Measurements from ENCODE around the gene MILR1.
"Not testable (repeated sequence)": the region's sequence is repeated elsewhere in the genome, so short reads cannot be mapped to it uniquely, and the experiment has no call there.

The MILR1 gene

GRCh38 chr17:64471440-64471839 lies 22.5 kb downstream of the MILR1 start:
- DNase-seq (ENCODE audit: low read depth in 3 of 3): no peak

- no peak for DNase-seq (ENCODE audit: low read depth in 3 of 3)
Measured at GRCh38 chr17:64472564-64472963, 23.6 kb downstream of the MILR1 start.

- DNase-seq (ENCODE audit: low read depth in 3 of 3): no peak
Measured at GRCh38 chr17:64477849-64478248, 28.9 kb downstream of the MILR1 start.

- no peak for DNase-seq (ENCODE audit: low read depth in 3 of 3)
Measured at GRCh38 chr17:64480951-64481350, 32.0 kb downstream of the MILR1 start.

DNA sequence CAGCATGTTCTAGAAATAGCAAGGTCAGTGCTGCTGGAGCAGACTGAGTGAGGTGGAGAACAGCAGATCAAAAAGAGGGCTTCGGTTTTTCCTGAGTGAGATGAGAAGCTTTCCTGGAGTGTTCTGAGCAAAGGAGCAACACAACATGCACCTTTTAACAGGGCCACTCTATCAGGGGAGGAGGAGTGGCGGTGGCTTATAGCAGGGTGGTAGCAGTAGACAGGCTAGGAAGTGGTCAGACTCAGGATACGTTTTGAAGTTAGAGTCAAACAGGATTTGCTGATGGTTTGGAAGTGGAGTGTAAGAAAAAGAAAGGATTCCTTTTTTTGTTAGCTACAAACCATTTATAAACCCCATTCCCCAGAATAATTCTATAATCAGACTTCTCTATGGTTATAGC lies 35.5 kb downstream of the MILR1 start:
- no peak for DNase-seq (ENCODE audit: low read depth in 3 of 3)

DNA sequence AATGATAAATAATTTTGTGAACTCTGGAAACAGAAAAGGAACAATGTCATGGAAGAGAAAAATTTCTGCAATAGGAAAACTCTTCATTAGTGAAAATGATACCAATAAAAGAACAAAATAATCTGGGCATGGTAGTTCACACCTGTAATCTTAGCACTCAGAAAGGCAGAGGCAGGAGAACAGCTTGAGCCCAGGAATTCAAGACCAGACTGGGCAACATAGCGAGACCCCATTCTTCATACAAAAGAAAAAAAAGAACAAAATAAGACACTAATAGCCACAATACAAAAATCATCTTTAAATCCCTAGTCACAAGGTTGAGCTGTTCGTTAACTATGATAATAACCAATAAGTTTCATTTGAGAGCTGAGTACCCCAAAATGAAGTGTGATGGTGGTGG lies 39.4 kb downstream of the MILR1 start:
- no peak for DNase-seq (ENCODE audit: low read depth in 3 of 3)

DNA sequence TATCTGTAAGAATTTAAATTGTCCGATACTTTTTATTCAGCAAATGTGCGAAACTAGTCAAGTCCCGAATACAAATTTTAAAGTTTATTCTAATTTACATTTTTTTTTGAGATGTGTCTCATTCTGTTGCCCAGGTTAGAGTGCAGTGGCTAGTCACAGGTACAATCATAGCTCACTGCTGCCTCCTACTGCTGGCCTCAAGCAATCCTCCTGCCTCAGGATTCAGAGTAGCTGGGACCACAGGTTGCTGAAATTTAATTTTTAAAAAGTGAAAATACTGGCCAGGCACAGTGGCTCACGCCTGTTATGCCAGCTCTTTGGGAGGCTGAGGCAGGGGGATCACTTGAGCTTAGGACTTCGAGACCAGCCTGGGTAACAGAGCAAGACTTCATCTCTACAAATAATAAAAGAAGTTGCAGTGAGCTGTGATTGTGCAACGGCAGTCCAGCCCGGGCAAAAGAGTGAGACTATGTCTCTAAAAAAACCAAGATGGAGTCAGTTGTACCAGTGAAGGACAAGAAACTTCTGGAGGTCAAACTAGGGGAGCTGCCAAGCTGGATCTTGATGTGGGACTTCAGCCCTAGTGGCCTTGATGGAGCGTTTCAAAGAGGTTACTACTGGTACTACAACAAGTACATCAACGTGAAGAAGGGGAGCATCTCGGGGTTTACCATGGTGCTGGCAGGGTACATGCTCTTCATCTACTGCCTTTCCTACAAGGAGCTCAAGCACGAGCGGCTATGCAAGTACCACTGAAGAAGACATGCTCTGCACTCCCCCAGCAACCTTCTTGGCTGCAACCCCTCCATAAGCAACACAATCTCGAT lies 42.3 kb downstream of the MILR1 start:
- peak in 1 of 3 experiments; percentile 33 for DNase-seq (ENCODE audit: low read depth in 3 of 3)

- no peak for DNase-seq (ENCODE audit: low read depth in 3 of 3)
Measured at GRCh38 chr17:64491994-64492393, 43.1 kb downstream of the MILR1 start.

- DNase-seq (ENCODE audit: low read depth in 3 of 3): no peak
Measured at GRCh38 chr17:64492481-64493109, 43.7 kb downstream of the MILR1 start.

- DNase-seq (ENCODE audit: low read depth in 3 of 3): no peak
Measured at GRCh38 chr17:64494121-64494520, 45.2 kb downstream of the MILR1 start.

GRCh38 chr17:64495300-64495699 lies 46.4 kb downstream of the MILR1 start:
- DNase-seq (ENCODE audit: low read depth in 3 of 3): not testable (repeated sequence)

DNA sequence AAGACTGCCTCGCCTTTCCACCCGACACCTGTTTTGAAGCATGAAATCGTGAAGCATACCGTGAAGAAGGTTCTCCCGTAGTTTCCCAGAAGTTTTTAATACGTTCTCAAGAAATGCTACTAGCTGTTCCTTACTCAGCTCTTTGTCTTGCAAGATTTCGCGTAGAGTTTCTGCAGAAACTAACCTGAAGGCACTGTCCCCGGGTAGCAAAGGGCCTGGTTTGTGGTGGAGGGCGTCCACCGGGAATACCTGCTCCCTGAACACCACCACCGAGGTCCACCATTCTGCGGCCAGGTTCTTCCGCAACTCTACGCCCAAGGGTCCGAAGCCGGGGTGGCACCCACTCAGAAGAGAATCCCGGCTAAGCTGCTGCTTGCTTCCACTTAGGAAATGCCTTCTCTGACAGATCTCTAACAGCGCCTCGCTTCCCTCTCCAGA lies 47.5 kb downstream of the MILR1 start:
- no peak for DNase-seq (ENCODE audit: low read depth in 3 of 3)

- DNase-seq (ENCODE audit: low read depth in 3 of 3): peak; percentile 90 to 95 (median 92)
Measured at GRCh38 chr17:64496786-64497564, 48.1 kb downstream of the MILR1 start, which contains the start of gene POLG2. Gene POLG2, minus strand, starts transcription at chr17:64497054. Its CDS starts 86 bp downstream, at chr17:64496968.

- no peak for DNase-seq (ENCODE audit: low read depth in 3 of 3)
Measured at GRCh38 chr17:64497565-64498035, 48.7 kb downstream of the MILR1 start.

DNA sequence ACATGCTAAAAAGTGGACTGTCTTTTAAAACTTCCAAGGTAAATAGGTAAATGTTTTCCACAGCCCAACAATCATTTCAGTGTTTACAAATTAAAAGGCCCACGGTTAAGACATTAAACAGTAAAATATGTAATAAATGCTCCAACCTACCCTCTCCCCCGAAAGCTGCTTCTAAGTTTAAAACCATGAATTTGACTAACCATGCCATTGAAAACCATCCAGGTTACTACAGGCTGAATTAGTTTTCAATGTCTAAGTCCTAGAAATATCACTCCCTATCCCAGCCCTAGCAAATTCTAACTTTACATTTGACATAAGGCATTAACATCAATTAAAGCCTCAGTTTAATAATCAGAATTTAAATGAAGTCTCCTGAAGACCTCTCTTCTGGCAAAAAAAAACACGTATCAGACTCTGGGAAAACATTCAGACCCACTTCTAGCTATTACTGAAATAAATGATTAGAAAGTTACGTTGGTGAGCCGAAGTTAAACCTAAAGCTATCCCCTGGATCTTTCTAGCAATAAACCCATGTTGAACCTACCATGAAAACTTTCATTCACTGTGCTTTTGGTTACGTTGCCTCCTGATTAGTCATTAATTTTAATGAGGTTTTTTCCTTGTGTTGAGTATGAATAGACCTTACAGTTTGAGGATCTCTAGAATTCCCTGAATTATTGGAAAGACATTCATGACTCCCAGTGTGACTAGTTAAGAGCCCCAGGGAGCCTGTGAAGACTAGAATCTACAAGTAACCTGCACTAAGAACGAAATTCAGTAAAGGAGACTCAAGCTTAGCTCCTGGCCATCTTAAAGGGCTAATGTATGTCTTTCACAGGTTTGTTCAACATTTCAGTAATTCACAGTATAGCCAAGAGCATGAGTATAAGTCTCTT lies 49.6 kb downstream of the MILR1 start:
- no peak for DNase-seq (ENCODE audit: low read depth in 3 of 3)

DNA sequence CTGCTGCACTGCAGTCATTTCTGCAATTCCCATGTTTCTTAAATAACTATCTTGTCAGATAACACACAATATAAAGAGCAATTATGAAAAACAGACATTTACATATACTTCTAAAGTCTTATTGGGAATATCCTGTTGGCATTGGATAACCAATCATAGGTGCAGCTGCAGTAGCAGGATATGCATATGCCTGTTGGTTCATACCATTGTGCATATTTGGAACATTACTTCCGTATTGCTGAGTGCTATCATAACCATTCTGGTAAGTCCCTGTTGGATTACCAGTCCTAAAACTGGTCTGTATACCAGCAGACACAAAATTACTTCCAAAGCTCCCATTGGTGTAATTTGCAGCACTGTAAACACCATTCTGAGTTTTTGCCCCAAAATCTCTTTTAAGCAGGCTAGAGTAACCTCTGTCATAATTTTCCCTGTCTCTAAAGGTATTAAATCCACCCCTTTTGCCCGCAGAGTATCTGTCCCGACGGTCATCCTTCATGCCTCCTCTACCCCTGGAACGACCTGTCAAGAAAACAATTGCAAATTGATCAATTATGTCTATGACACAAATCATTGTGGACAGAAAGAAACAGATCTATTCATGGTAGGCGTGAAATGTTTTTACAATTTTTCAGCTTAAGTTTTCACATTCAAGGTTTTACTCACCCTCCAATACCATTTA lies 51.0 kb downstream of the MILR1 start:
- DNase-seq (ENCODE audit: low read depth in 3 of 3): no peak

- DNase-seq (ENCODE audit: low read depth in 3 of 3): no peak
Measured at GRCh38 chr17:64500487-64500859, 51.6 kb downstream of the MILR1 start.

GRCh38 chr17:64500862-64501765 lies 52.2 kb downstream of the MILR1 start:
- DNase-seq (ENCODE audit: low read depth in 3 of 3): no peak

GRCh38 chr17:64502021-64502420 lies 53.1 kb downstream of the MILR1 start:
- DNase-seq (ENCODE audit: low read depth in 3 of 3): no peak

GRCh38 chr17:64502809-64503208 lies 53.9 kb downstream of the MILR1 start:
- DNase-seq (ENCODE audit: low read depth in 3 of 3): no peak
